GM12878 (cell line): ENCODE results near the gene LRRN4CL. TPM values are rescaled to one million over a fixed set of nuclear protein-coding genes. Genes with fewer than 3 reads are reported as not detected.

Experiments
- ATAC-seq: fragments of 200-7000 bp; cut with Tn5 transposase; 3 replicates; pipeline ENCODE4 v1.9.1; 2020; ENCODE audit warnings: mild to moderate bottlenecking, moderate library complexity
- BruUV-seq: library from RNA; stranded (reverse); fragments of 400-500 nt; replicated peaks from 2 replicates; lab custom pipeline; 2021; lab: Mats Ljungman, UMichigan
- CTCF ChIA-PET: fragments of 300-600 bp; sonication (Branson Sonifier 250); formaldehyde crosslinking; extraction: SDS; loops from one replicate; lab custom pipeline; 2021; ENCODE audit warnings: inconsistent platforms; lab: Yijun Ruan, JAX
- POLR2A ChIA-PET: fragments of 350-600 bp; formaldehyde crosslinking; extraction: SDS; loops from one replicate; lab custom pipeline; 2021; ENCODE audit warnings: inconsistent platforms; lab: Charles Lee
- RAD21 ChIA-PET: fragments of 300-600 bp; sonication (Branson Sonifier 250); formaldehyde crosslinking; loops from one replicate; lab custom pipeline; 2023; ENCODE audit warnings: antibody characterized with exemption; ENCODE audit not compliant: unreplicated experiment; lab: Charles Lee
- SMC1A ChIA-PET: fragments of 300-600 bp; sonication (Branson Sonifier 250); formaldehyde crosslinking; loops from one replicate; lab custom pipeline; 2023; ENCODE audit not compliant: unreplicated experiment, uncharacterized antibody; lab: Charles Lee
- DNase-seq: peaks from one replicate; pipeline ENCODE4 v3.0.0-alpha.2; 2011; ENCODE audit warnings: low read depth, low spot score
- FAIRE-seq: peaks from 3 replicates; lab custom pipeline; 2011; peaks lifted over from hg19 to GRCh38; lab: Jason Lieb, UNC
- H2AFZ ChIP-seq: 2 replicates; pipeline ENCODE4 v1.6.0; 2011; ENCODE audit warnings: low read depth, low read length, control low read depth; ENCODE audit not compliant: control insufficient read depth
- H3K27ac ChIP-seq: 2 replicates; pipeline ENCODE4 v1.5.1; 2011; ENCODE audit warnings: control low read depth; ENCODE audit not compliant: control insufficient read depth, insufficient read depth
- H3K27me3 ChIP-seq, 2 experiments: replicated peaks in 1 of 2; 2 replicates each; pipeline versions ENCODE4 v1.6.0 to v1.6.1; 2011; ENCODE audit warnings: low read length in 1 of 2; ENCODE audit not compliant: control insufficient read depth in 2 of 2, insufficient read depth in 2 of 2
- H3K36me3 ChIP-seq, 2 experiments: 2 replicates each; pipeline ENCODE4 v1.5.1; 2011; ENCODE audit warnings: low read length in 1 of 2; ENCODE audit not compliant: control insufficient read depth in 2 of 2, insufficient read depth in 2 of 2
- H3K4me1 ChIP-seq: 2 replicates; pipeline ENCODE4 v1.6.1; 2011; ENCODE audit warnings: mild to moderate bottlenecking, low read length, moderate library complexity, mixed read lengths; ENCODE audit not compliant: control insufficient read depth, insufficient read depth
- H3K4me2 ChIP-seq: 2 replicates; pipeline ENCODE4 v1.6.0; 2011; ENCODE audit warnings: control low read depth; ENCODE audit not compliant: control insufficient read depth, insufficient read depth
- H3K4me3 ChIP-seq: fragments of 200-600 bp; sonication (generic); 2 replicates; pipeline ENCODE4 v1.5.1; 2016
- H3K79me2 ChIP-seq: 2 replicates; pipeline ENCODE4 v1.6.0; 2011; ENCODE audit warnings: low read length; ENCODE audit not compliant: control insufficient read depth, insufficient read depth
- H3K9ac ChIP-seq: 2 replicates; pipeline ENCODE4 v1.8.0; 2011; ENCODE audit warnings: low read length, control low read depth, mixed read lengths; ENCODE audit not compliant: control insufficient read depth, insufficient read depth
- H3K9me3 ChIP-seq: replicated peaks from 3 replicates; pipeline ENCODE4 v1.5.1; 2011; ENCODE audit warnings: mild to moderate bottlenecking, low read length; ENCODE audit not compliant: control insufficient read depth, insufficient read depth
- H4K20me1 ChIP-seq: 2 replicates; pipeline ENCODE4 v1.6.0; 2011; ENCODE audit not compliant: control insufficient read depth, insufficient read depth
- ATF7 ChIP-seq: fragments of 450-650 bp; IDR thresholded peaks from 2 replicates; pipeline ENCODE4 v1.6.1; 2016; ENCODE audit warnings: low read depth, mild to moderate bottlenecking
- IRF3 ChIP-seq: fragments of 450-650 bp; IDR thresholded peaks from 2 replicates; pipeline ENCODE4 v1.6.1; 2014; ENCODE audit warnings: mild to moderate bottlenecking
- MYB ChIP-seq: fragments of 150-350 bp; IDR thresholded peaks from 2 replicates; pipeline ENCODE4 v1.6.1; 2014; ENCODE audit warnings: mild to moderate bottlenecking, low read depth, low read length, borderline replicate concordance
- NFXL1 ChIP-seq: fragments of 450-650 bp; IDR thresholded peaks from 2 replicates; pipeline ENCODE4 v1.6.1; 2017; ENCODE audit warnings: antibody characterized with exemption, mild to moderate bottlenecking, borderline replicate concordance
- PBX3 ChIP-seq: IDR thresholded peaks from 2 replicates; pipeline ENCODE4 v1.6.1; 2011; ENCODE audit warnings: mild to moderate bottlenecking, low read depth, low read length, moderate library complexity; ENCODE audit not compliant: insufficient replicate concordance
- RB1 ChIP-seq: fragments of 450-650 bp; formaldehyde crosslinking; IDR thresholded peaks from 2 replicates; pipeline ENCODE4 v1.6.1; 2017; ENCODE audit warnings: mild to moderate bottlenecking, borderline replicate concordance
- SIN3A ChIP-seq: IDR thresholded peaks from 2 replicates; pipeline ENCODE4 v1.6.1; 2012; ENCODE audit warnings: low read depth, low read length, improper control_type of control experiment
- SMAD1 ChIP-seq: fragments of 450-650 bp; IDR thresholded peaks from 2 replicates; pipeline ENCODE4 v1.6.1; 2018; ENCODE audit warnings: mild to moderate bottlenecking, low read depth; ENCODE audit not compliant: partially characterized antibody
- STAT1 ChIP-seq: fragments of 450-650 bp; conservative IDR thresholded peaks from 2 replicates; pipeline ENCODE4 v1.6.1; 2014; ENCODE audit warnings: antibody characterized with exemption, mild to moderate bottlenecking
- ZBTB4 ChIP-seq: fragments of 450-650 bp; formaldehyde crosslinking; IDR thresholded peaks from 2 replicates; pipeline ENCODE4 v1.4.0; 2022; ENCODE audit warnings: mild to moderate bottlenecking, moderate library complexity
- ZNF384 ChIP-seq: IDR thresholded peaks from 2 replicates; pipeline ENCODE4 v1.6.1; 2012; ENCODE audit warnings: low read depth, mild to moderate bottlenecking, low read length, improper control_type of control experiment, borderline replicate concordance
- WGBS: methylation state at CpG from one replicate; pipeline ENCODE4 v1.1.6; 2016; ENCODE audit warnings: low lambda C conversion rate; ENCODE audit not compliant: insufficient replicate concordance, insufficient coverage; ENCODE audit errors: missing lambda C conversion rate; 5-methylcytosine and 5-hydroxymethylcytosine counted together
- in situ Hi-C: fragments of 300-500 bp; cut with MboI; formaldehyde crosslinking; loops from 9 replicates; pipeline ENCODE4 v1.14.3; 2018; ENCODE audit warnings: mixed read lengths
- intact Hi-C: fragments of 100-400 bp; cut with micrococcal nuclease; formaldehyde crosslinking; loops from one replicate; pipeline ENCODE4 v1.14.2; 2022; ENCODE audit not compliant: unreplicated experiment
- polyA plus RNA-seq, 11 experiments: library from polyadenylated mRNA; depleted of rRNA in 4 of 11; unstranded in 6 of 11; stranded (reverse) in 5 of 11; fragments of >200 nt; fragmentation: Nextera tagmentation in 4 of 11; fragmentation: Illumina TruSeq in 1 of 11; extraction: Ambion mirVana in 4 of 11; extraction: Trizol in 1 of 11; gene quantifications; 1 replicate in 1 of 11; 2 replicates in 10 of 11; pipeline versions ENCODE4 v1.2.1 to v1.2.3, GENCODE V29; 2011 to 2016; ENCODE audit warnings: inconsistent platforms in 2 of 11, missing spikeins in 2 of 11, low read depth in 1 of 11
- total RNA-seq, 4 experiments: library from RNA; depleted of rRNA in 3 of 4; stranded (reverse); fragments of >200 nt in 3 of 4; fragmentation: Illumina TruSeq in 1 of 4; extraction: Trizol in 1 of 4; gene quantifications; 2 replicates each; pipeline versions ENCODE4 v1.2.1 to v1.2.3, GENCODE V29; 2013 to 2021
- TF ChIP-seq, protein P1 (sequence below): fragments of 450-650 bp; IDR thresholded peaks from 2 replicates; pipeline ENCODE4 v1.6.1; 2017; ENCODE audit warnings: antibody characterized with exemption, mild to moderate bottlenecking, moderate library complexity
- TF ChIP-seq, protein P2 (sequence below): IDR thresholded peaks from 2 replicates; pipeline ENCODE4 v1.6.1; 2012; ENCODE audit warnings: low read depth, low read length, improper control_type of control experiment

The LRRN4CL gene
- total and polyA plus RNA-seq, 10 of the 15 experiments (the other 5 are each of a cell fraction or from before 2014, with no cell fraction given) = 0.01 to 0.06 TPM; not detected in 8

DNA sequence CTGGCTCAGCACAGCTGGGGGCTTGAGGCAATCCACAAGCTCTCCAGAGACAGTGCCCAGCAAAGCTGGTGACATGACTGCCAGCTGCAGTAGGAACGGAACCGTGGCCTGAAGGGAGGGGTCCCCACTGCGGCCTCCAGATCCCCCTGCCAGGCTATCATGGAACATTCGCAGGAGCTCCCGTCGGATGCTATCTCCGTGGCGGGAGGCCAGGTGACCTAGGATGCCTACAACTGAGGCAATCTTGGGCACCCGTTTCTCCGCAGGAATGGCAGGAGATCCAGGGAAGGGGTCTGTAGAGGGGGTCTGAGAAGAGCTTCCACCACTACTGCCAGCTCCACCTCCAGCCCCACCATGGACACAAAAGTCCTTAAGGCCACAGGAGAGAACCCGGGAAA is 40.4 kb downstream of the LRRN4CL start:
- peaks cover 4% of the 10 kb centered on the region for H3K4me1 ChIP-seq
- ChIA-PET RAD21 (no interaction called here), CTCF (interaction anchor here (1.0 to 1.7 kb wide), 2 partner anchors 38 to 45 kb away, joined by 4 to 5 read pairs; no protein-coding TSS in a partner anchor), SMC1A (interaction anchor here (1.4 kb wide), 1 partner anchor 50 kb away, joined by 4 read pairs; no protein-coding TSS in a partner anchor), POLR2A (interaction anchor here (0.5 to 14.6 kb wide), 6 partner anchors 21 to 224 kb away, joined by 3 to 295 read pairs (median 5); partner anchors contain the start of genes B3GAT3, C11orf98, CSKMT and LBHD1)
- H3K27ac ChIP-seq = no peak overlapping the region
- no peak overlapping the region for H3K4me3 ChIP-seq
- no TSS peak for BruUV-seq
- in situ Hi-C loops (no loop called here), intact Hi-C loops (no loop called here)
- H3K36me3 ChIP-seq = peaks cover 5 to 13% of the 10 kb centered on the region in 2 experiments; a peak in 3 of 4 replicates
- no peaks in the 10 kb centered on the region for H3K27me3 ChIP-seq
- H3K79me2 ChIP-seq = peaks cover 47% of the 10 kb centered on the region
- H3K9me3 ChIP-seq = no peaks in the 10 kb centered on the region
- TF ChIP-seq SIN3A (no peak), ZBTB4 (CRISPR knock-in tag) (no peak), ZNF384 (no peak), RB1 (no peak), PBX3 (no peak), ATF7 (no peak), STAT1 (no peak), SMAD1 (no peak), NFXL1 (no peak), MYB (no peak), IRF3 (no peak)
- TF ChIP-seq, protein P1, sequence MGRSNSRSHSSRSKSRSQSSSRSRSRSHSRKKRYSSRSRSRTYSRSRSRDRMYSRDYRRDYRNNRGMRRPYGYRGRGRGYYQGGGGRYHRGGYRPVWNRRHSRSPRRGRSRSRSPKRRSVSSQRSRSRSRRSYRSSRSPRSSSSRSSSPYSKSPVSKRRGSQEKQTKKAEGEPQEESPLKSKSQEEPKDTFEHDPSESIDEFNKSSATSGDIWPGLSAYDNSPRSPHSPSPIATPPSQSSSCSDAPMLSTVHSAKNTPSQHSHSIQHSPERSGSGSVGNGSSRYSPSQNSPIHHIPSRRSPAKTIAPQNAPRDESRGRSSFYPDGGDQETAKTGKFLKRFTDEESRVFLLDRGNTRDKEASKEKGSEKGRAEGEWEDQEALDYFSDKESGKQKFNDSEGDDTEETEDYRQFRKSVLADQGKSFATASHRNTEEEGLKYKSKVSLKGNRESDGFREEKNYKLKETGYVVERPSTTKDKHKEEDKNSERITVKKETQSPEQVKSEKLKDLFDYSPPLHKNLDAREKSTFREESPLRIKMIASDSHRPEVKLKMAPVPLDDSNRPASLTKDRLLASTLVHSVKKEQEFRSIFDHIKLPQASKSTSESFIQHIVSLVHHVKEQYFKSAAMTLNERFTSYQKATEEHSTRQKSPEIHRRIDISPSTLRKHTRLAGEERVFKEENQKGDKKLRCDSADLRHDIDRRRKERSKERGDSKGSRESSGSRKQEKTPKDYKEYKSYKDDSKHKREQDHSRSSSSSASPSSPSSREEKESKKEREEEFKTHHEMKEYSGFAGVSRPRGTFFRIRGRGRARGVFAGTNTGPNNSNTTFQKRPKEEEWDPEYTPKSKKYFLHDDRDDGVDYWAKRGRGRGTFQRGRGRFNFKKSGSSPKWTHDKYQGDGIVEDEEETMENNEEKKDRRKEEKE = no peak
- TF ChIP-seq, protein P2, sequence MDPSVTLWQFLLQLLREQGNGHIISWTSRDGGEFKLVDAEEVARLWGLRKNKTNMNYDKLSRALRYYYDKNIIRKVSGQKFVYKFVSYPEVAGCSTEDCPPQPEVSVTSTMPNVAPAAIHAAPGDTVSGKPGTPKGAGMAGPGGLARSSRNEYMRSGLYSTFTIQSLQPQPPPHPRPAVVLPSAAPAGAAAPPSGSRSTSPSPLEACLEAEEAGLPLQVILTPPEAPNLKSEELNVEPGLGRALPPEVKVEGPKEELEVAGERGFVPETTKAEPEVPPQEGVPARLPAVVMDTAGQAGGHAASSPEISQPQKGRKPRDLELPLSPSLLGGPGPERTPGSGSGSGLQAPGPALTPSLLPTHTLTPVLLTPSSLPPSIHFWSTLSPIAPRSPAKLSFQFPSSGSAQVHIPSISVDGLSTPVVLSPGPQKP = no peak
- ATAC-seq (no peak), FAIRE-seq (no peak), DNase-seq (no peak)
- H2AFZ ChIP-seq = no peak overlapping the region
- no peak overlapping the region for H3K9ac ChIP-seq
- no peak overlapping the region for H3K4me2 ChIP-seq
- no peaks in the 10 kb centered on the region; the same call in 1 of the 2 replicates for H4K20me1 ChIP-seq
- over 99% methylated on average over 11 of the region's 11 CpGs for WGBS
